ENCODE measurements around the gene KRTAP5-6.
A peak's percentile ranks its signal among the peaks of the same experiment; 100 is the strongest.

Gene KRTAP5-6

GRCh38 chr11:1694064-1694845 is 2.7 kb upstream of the KRTAP5-6 start:
- H3K4me3 ChIP-seq (ENCODE audit: low read depth, low read length): no peak overlapping the region
- in situ Hi-C loops (cut with HindIII; ENCODE audit: low sequenced_read_pairs): no loop called here
- peak; percentile 23 for DNase-seq (ENCODE audit: low read depth)
- TF ChIP-seq CTCF (IDR thresholded peaks at IDR 0.05; ENCODE audit: low read depth, low read length, missing control alignments): peak; percentile 81

GRCh38 chr11:1694846-1695547 is 2.0 kb upstream of the KRTAP5-6 start:
- in situ Hi-C loops (cut with HindIII; ENCODE audit: low sequenced_read_pairs): no loop called here
- no peak for TF ChIP-seq CTCF (IDR thresholded peaks at IDR 0.05; ENCODE audit: low read depth, low read length, missing control alignments)
- no peak for DNase-seq (ENCODE audit: low read depth)
- no peak overlapping the region for H3K4me3 ChIP-seq (ENCODE audit: low read depth, low read length)

- in situ Hi-C loops (cut with HindIII; ENCODE audit: low sequenced_read_pairs): no loop called here
- no peak for TF ChIP-seq CTCF (IDR thresholded peaks at IDR 0.05; ENCODE audit: low read depth, low read length, missing control alignments)
- DNase-seq (ENCODE audit: low read depth): no peak
- H3K4me3 ChIP-seq (ENCODE audit: low read depth, low read length): no peak overlapping the region
Observed at GRCh38 chr11:1695548-1696108, 1.4 kb upstream of the KRTAP5-6 start.

- no peak for TF ChIP-seq CTCF (IDR thresholded peaks at IDR 0.05; ENCODE audit: low read depth, low read length, missing control alignments)
- no peak overlapping the region for H3K4me3 ChIP-seq (ENCODE audit: low read depth, low read length)
- in situ Hi-C loops (cut with HindIII; ENCODE audit: low sequenced_read_pairs): loop anchor here (10.0 kb wide), 1 partner anchor 75 kb away; no protein-coding TSS in a partner anchor
- DNase-seq (ENCODE audit: low read depth): no peak
Observed at GRCh38 chr11:1699771-1700170, 2.8 kb downstream of the KRTAP5-6 start.

GRCh38 chr11:1701091-1701807 is 4.3 kb downstream of the KRTAP5-6 start:
- TF ChIP-seq CTCF (IDR thresholded peaks at IDR 0.05; ENCODE audit: low read depth, low read length, missing control alignments): no peak
- no peak for DNase-seq (ENCODE audit: low read depth)
- in situ Hi-C loops (cut with HindIII; ENCODE audit: low sequenced_read_pairs): loop anchor here (10.0 kb wide), 1 partner anchor 74 kb away; no protein-coding TSS in a partner anchor
- no peak overlapping the region for H3K4me3 ChIP-seq (ENCODE audit: low read depth, low read length)

GRCh38 chr11:1702506-1702905 is 5.5 kb downstream of the KRTAP5-6 start:
- TF ChIP-seq CTCF (IDR thresholded peaks at IDR 0.05; ENCODE audit: low read depth, low read length, missing control alignments): no peak
- in situ Hi-C loops (cut with HindIII; ENCODE audit: low sequenced_read_pairs): loop anchor here (10.0 kb wide), 1 partner anchor 72 kb away; no protein-coding TSS in a partner anchor
- no peak overlapping the region for H3K4me3 ChIP-seq (ENCODE audit: low read depth, low read length)
- no peak for DNase-seq (ENCODE audit: low read depth)

Measured in astrocyte of the cerebellum (primary cell).